Measurements from ENCODE around the gene SLC22A23.

The SLC22A23 gene

GRCh38 chr6:3319610-3320200 is 137.1 kb downstream of the SLC22A23 start:
- H3K4me3 ChIP-seq (replicated peaks; ENCODE audit: low read depth, low read length): no peak overlapping the region
- DNase-seq (ENCODE audit: extremely low read depth, low read depth): no peak
- TF ChIP-seq CTCF (IDR thresholded peaks at IDR 0.05; ENCODE audit: low read depth, low read length, missing control alignments): no peak

GRCh38 chr6:3318821-3319540 is 137.9 kb downstream of the SLC22A23 start:
- no peak for TF ChIP-seq CTCF (IDR thresholded peaks at IDR 0.05; ENCODE audit: low read depth, low read length, missing control alignments)
- H3K4me3 ChIP-seq (replicated peaks; ENCODE audit: low read depth, low read length): no peak overlapping the region
- no peak for DNase-seq (ENCODE audit: extremely low read depth, low read depth)

- TF ChIP-seq CTCF (IDR thresholded peaks at IDR 0.05; ENCODE audit: low read depth, low read length, missing control alignments): no peak
- no peak for DNase-seq (ENCODE audit: extremely low read depth, low read depth)
Observed at GRCh38 chr6:3318226-3318625, 138.6 kb downstream of the SLC22A23 start.

GRCh38 chr6:3317741-3318211 is 139.1 kb downstream of the SLC22A23 start:
- no peak overlapping the region for H3K4me3 ChIP-seq (replicated peaks; ENCODE audit: low read depth, low read length)
- no peak for TF ChIP-seq CTCF (IDR thresholded peaks at IDR 0.05; ENCODE audit: low read depth, low read length, missing control alignments)
- DNase-seq (ENCODE audit: extremely low read depth, low read depth): no peak

More at GRCh38 chr6:3318226-3318625, 138.6 kb downstream of the SLC22A23 start:
- no peak overlapping the region for H3K4me3 ChIP-seq (replicated peaks; ENCODE audit: low read depth, low read length)

- no peak for TF ChIP-seq CTCF (IDR thresholded peaks at IDR 0.05; ENCODE audit: low read depth, low read length, missing control alignments)
- H3K4me3 ChIP-seq (replicated peaks; ENCODE audit: low read depth, low read length): no peak overlapping the region
- no peak for DNase-seq (ENCODE audit: extremely low read depth, low read depth)
Observed at GRCh38 chr6:3316818-3317217, 140.0 kb downstream of the SLC22A23 start.

GRCh38 chr6:3316331-3316730 is 140.5 kb downstream of the SLC22A23 start:
- no peak overlapping the region for H3K4me3 ChIP-seq (replicated peaks; ENCODE audit: low read depth, low read length)
- no peak for DNase-seq (ENCODE audit: extremely low read depth, low read depth)
- TF ChIP-seq CTCF (IDR thresholded peaks at IDR 0.05; ENCODE audit: low read depth, low read length, missing control alignments): no peak

Data from HFF-Myc (cell line).